K562 (cell line): Measurements from ENCODE around the gene ADAM15. TPM values are rescaled to one million over a fixed set of nuclear protein-coding genes. Genes with fewer than 3 reads are reported as not detected.

Source experiments
- ATF1 ChIP-seq, 2 experiments: fragments of 450-650 bp in 1 of 2; IDR thresholded peaks; 2 replicates each; pipeline ENCODE4 v1.6.1; 2016; ENCODE audit warnings: missing compliant biosample characterization in 1 of 2, missing genetic modification characterization in 1 of 2
- EHMT2 ChIP-seq: fragments of 450-650 bp; IDR thresholded peaks from 2 replicates; pipeline ENCODE4 v1.6.1; 2018; ENCODE audit warnings: antibody characterized with exemption
- FOXM1 ChIP-seq, 2 experiments: fragments of 450-650 bp in 1 of 2; sonication (generic) in 1 of 2; formaldehyde crosslinking in 1 of 2; IDR thresholded peaks; 2 replicates each; pipeline versions ENCODE4 v1.6.1 to v1.9.0; 2017 to 2022; ENCODE audit warnings: low read depth in 2 of 2, mild to moderate bottlenecking in 2 of 2, missing genetic modification reagents in 1 of 2, moderate library complexity in 1 of 2
- IFI16 ChIP-seq: fragments of 250-450 bp; sonication (Bioruptor Pico); IDR thresholded peaks from 2 replicates; pipeline ENCODE4 v2.1.2; 2022; ENCODE audit warnings: mild to moderate bottlenecking, inconsistent platforms
- KDM5B ChIP-seq: fragments of 200-600 bp; sonication (generic); IDR thresholded peaks from 2 replicates; pipeline ENCODE4 v1.6.1; 2012; ENCODE audit warnings: low read depth, mild to moderate bottlenecking, moderate library complexity, low read length, control low read depth, inconsistent platforms; ENCODE audit not compliant: insufficient replicate concordance
- MEIS2 ChIP-seq: fragments of 450-650 bp; IDR thresholded peaks from 2 replicates; pipeline ENCODE4 v1.6.1; 2014; ENCODE audit warnings: mild to moderate bottlenecking; ENCODE audit not compliant: partially characterized antibody
- PHTF2 ChIP-seq: fragments of 250-450 bp; sonication (Bioruptor Pico); IDR thresholded peaks from 2 replicates; pipeline ENCODE4 v1.5.0; 2021; ENCODE audit warnings: mild to moderate bottlenecking
- RBM39 ChIP-seq: fragments of 200-400 bp; formaldehyde crosslinking; optimal IDR thresholded peaks from 2 replicates; pipeline ENCODE3; 2018; ENCODE audit warnings: low read depth, low read length
- THRAP3 ChIP-seq: fragments of 450-650 bp; IDR thresholded peaks from 2 replicates; pipeline ENCODE4 v1.6.1; 2016; ENCODE audit warnings: mild to moderate bottlenecking, inconsistent platforms, borderline replicate concordance
- XRCC5 ChIP-seq: fragments of 200-400 bp; formaldehyde crosslinking; IDR thresholded peaks from 2 replicates; pipeline ENCODE4 v1.6.1; 2017; ENCODE audit warnings: low read depth, mild to moderate bottlenecking, low read length
- ZFP30 ChIP-seq: fragments of 250-450 bp; sonication (Bioruptor Pico); IDR thresholded peaks from 2 replicates; pipeline ENCODE4 v1.8.0; 2022; ENCODE audit warnings: moderate library complexity, mild to moderate bottlenecking, inconsistent platforms, borderline replicate concordance
- ZNF232 ChIP-seq: sonication (generic); formaldehyde crosslinking; IDR thresholded peaks from 2 replicates; pipeline ENCODE4 v1.8.0; 2022; ENCODE audit warnings: mild to moderate bottlenecking, missing genetic modification reagents
- ZNF436 ChIP-seq: fragments of 250-450, 450-650 bp; sonication (Bioruptor Pico); formaldehyde crosslinking; IDR thresholded peaks from 2 replicates; pipeline ENCODE4 v1.7.0; 2020; ENCODE audit warnings: mild to moderate bottlenecking
- ZNF584 ChIP-seq: fragments of 200-800 bp; sonication (Bioruptor generic); IDR thresholded peaks from 2 replicates; pipeline ENCODE4 v1.6.1; 2016; ENCODE audit warnings: low read depth, mild to moderate bottlenecking, missing genetic modification characterization, missing compliant biosample characterization
- polyA plus RNA-seq, 8 experiments: library from polyadenylated mRNA; depleted of rRNA in 4 of 8; stranded (reverse) in 5 of 8; unstranded in 3 of 8; fragments of >200 nt; fragmentation: Nextera tagmentation in 2 of 8; fragmentation: Illumina TruSeq in 1 of 8; extraction: Ambion mirVana in 2 of 8; extraction: Trizol in 1 of 8; gene quantifications; 2 replicates each; pipeline versions ENCODE4 v1.2.1 to v1.2.3, GENCODE V29; 2011 to 2014; ENCODE audit warnings: inconsistent platforms in 1 of 8, missing spikeins in 1 of 8
- total RNA-seq, 7 experiments: library from RNA; depleted of rRNA in 6 of 7; stranded (reverse); fragments of >200 nt in 6 of 7; fragmentation: Illumina TruSeq in 2 of 7; extraction: Trizol in 2 of 7; gene quantifications; 2 replicates each; pipeline versions ENCODE4 v1.2.1 to v1.2.3, GENCODE V29; 2011 to 2021; ENCODE audit warnings: low replicate concordance in 1 of 7
- TF ChIP-seq, protein P1 (sequence below): fragments of 250-450 bp; sonication (Bioruptor Pico); IDR thresholded peaks from 2 replicates; pipeline ENCODE4 v1.8.0; 2022; ENCODE audit warnings: moderate library complexity, mild to moderate bottlenecking, inconsistent platforms
- TF ChIP-seq, protein P2 (sequence below): IDR thresholded peaks from 2 replicates; pipeline ENCODE4 v1.6.1; 2011; ENCODE audit not compliant: insufficient read length; ENCODE audit errors: extremely low read depth
- TF ChIP-seq, protein P3 (sequence below): fragments of 450-650 bp; IDR thresholded peaks from 2 replicates; pipeline ENCODE4 v1.6.1; 2016; ENCODE audit warnings: missing biosample characterization, missing genetic modification characterization
- TF ChIP-seq, protein P4 (sequence below): sonication (generic); formaldehyde crosslinking; IDR thresholded peaks from 2 replicates; pipeline ENCODE4 v1.8.0; 2022; ENCODE audit warnings: missing genetic modification reagents, mild to moderate bottlenecking, moderate library complexity, borderline replicate concordance
- TF ChIP-seq, protein P5 (sequence below), 2 experiments: fragments of 450-650 bp; conservative IDR thresholded peaks; 2 replicates each; pipeline ENCODE4 v1.6.1; 2017; ENCODE audit warnings: mild to moderate bottlenecking in 2 of 2, moderate library complexity in 2 of 2
- TF ChIP-seq, protein P6 (sequence below): sonication (generic); formaldehyde crosslinking; IDR thresholded peaks from 2 replicates; pipeline ENCODE4 v1.8.0; 2022; ENCODE audit warnings: mild to moderate bottlenecking, missing genetic modification reagents

The ADAM15 gene
- total and polyA plus RNA-seq, 9 of the 15 experiments (the other 6 are each of a cell fraction or from before 2014, with no cell fraction given) = 0.69 to 72.3 (median 32.8) TPM

DNA sequence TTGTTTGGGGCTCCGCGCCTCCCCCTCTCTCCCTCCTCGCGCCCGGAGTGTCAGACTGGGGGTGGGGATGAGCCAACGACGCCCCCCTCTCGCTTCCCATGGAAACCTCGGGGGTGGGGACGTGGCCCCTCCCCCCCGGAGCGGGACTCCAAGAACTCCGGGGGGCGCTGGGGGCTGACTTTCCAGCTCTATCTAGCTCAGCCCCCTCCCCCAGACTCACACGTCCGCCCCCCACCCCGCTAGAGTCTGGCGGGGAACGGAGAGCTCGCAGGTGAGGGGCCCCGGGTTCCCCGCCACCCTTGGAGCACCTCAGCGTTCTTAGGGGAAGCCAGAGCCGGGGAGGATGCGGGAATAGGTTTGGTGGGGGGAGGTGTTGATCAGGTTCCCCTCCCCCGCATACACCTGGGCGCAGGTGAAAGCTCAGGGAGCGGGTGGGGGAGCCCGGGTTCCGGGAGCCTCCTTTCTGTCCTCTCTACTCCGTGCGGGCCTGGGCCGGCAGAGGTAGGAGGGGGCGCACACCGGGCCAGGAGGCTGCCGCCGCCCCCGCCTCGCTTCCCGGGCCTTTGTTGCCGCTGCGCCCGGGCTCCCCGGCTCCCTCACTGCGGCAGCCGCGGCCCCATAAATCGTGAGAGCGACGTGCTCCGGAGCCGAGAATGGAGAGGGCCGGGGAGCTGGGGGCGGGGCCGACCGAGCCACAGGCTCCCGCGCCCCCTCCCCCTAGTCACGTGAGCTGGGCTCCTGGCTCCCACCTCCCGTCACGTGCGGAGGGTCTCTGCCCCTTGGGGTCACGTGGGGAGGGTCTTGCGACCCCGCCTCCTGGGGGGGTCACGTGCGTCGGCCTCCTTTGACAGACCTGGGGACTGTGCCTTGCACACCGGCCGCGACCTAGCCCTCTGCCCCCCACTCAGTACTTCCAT lies 29.5 kb downstream of the ADAM15 start (continued):
- TF ChIP-seq, protein P1, sequence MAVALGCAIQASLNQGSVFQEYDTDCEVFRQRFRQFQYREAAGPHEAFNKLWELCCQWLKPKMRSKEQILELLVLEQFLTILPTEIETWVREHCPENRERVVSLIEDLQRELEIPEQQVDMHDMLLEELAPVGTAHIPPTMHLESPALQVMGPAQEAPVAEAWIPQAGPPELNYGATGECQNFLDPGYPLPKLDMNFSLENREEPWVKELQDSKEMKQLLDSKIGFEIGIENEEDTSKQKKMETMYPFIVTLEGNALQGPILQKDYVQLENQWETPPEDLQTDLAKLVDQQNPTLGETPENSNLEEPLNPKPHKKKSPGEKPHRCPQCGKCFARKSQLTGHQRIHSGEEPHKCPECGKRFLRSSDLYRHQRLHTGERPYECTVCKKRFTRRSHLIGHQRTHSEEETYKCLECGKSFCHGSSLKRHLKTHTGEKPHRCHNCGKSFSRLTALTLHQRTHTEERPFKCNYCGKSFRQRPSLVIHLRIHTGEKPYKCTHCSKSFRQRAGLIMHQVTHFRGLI (CRISPR knock-in tag) = no peak
- TF ChIP-seq ZNF436 (CRISPR knock-in tag) (no peak), IFI16 (CRISPR knock-in tag) (no peak), THRAP3 (no peak), PHTF2 (CRISPR knock-in tag) (no peak), RBM39 (no peak), ATF1 (CRISPR knock-in tag; IDR thresholded peaks at IDR 0.05) (no peak), ATF1 (tag; IDR thresholded peaks at IDR 0.05) (no peak), MEIS2 (peak; percentile 91), ZNF232 (no peak), EHMT2 (no peak), FOXM1 (IDR thresholded peaks at IDR 0.05; ENCODE audit: low read depth) (no peak), FOXM1 (CRISPR knock-in tag; IDR thresholded peaks at IDR 0.05; ENCODE audit: low read depth) (no peak), ZFP30 (no peak), KDM5B (peak; percentile 38), ZNF584 (CRISPR knock-in tag) (no peak), XRCC5 (no peak)
- TF ChIP-seq, protein P2, sequence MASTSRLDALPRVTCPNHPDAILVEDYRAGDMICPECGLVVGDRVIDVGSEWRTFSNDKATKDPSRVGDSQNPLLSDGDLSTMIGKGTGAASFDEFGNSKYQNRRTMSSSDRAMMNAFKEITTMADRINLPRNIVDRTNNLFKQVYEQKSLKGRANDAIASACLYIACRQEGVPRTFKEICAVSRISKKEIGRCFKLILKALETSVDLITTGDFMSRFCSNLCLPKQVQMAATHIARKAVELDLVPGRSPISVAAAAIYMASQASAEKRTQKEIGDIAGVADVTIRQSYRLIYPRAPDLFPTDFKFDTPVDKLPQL = no peak
- TF ChIP-seq, protein P3, sequence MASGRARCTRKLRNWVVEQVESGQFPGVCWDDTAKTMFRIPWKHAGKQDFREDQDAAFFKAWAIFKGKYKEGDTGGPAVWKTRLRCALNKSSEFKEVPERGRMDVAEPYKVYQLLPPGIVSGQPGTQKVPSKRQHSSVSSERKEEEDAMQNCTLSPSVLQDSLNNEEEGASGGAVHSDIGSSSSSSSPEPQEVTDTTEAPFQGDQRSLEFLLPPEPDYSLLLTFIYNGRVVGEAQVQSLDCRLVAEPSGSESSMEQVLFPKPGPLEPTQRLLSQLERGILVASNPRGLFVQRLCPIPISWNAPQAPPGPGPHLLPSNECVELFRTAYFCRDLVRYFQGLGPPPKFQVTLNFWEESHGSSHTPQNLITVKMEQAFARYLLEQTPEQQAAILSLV (tag) = no peak
- TF ChIP-seq, protein P4, sequence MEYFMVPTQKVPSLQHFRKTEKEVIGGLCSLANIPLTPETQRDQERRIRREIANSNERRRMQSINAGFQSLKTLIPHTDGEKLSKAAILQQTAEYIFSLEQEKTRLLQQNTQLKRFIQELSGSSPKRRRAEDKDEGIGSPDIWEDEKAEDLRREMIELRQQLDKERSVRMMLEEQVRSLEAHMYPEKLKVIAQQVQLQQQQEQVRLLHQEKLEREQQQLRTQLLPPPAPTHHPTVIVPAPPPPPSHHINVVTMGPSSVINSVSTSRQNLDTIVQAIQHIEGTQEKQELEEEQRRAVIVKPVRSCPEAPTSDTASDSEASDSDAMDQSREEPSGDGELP (CRISPR knock-in tag) = no peak; the same call in 1 of the 2 replicates
- TF ChIP-seq, protein P5, sequence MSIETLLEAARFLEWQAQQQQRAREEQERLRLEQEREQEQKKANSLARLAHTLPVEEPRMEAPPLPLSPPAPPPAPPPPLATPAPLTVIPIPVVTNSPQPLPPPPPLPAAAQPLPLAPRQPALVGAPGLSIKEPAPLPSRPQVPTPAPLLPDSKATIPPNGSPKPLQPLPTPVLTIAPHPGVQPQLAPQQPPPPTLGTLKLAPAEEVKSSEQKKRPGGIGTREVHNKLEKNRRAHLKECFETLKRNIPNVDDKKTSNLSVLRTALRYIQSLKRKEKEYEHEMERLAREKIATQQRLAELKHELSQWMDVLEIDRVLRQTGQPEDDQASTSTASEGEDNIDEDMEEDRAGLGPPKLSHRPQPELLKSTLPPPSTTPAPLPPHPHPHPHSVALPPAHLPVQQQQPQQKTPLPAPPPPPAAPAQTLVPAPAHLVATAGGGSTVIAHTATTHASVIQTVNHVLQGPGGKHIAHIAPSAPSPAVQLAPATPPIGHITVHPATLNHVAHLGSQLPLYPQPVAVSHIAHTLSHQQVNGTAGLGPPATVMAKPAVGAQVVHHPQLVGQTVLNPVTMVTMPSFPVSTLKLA (conservative IDR thresholded peaks at IDR 0.05) = peak in 1 of 2 experiments; percentile 56; a peak in 2 of 4 replicates
- TF ChIP-seq, protein P6, sequence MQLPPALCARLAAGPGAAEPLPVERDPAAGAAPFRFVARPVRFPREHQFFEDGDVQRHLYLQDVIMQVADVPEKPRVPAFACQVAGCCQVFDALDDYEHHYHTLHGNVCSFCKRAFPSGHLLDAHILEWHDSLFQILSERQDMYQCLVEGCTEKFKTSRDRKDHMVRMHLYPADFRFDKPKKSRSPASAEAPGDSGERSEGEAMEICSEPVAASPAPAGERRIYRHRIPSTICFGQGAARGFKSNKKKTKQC (CRISPR knock-in tag) = no peak
